HepG2 (cell line): ENCODE results near the gene GALNT9. TPM values are rescaled to one million over a fixed set of nuclear protein-coding genes. Genes with fewer than 3 reads are reported as not detected.

Experiments used
- ATAC-seq: fragments of 200-7000 bp; cut with Tn5 transposase; 3 replicates; pipeline ENCODE4 v1.9.1; 2020; ENCODE audit warnings: mild to moderate bottlenecking, moderate library complexity
- BruUV-seq: library from RNA; stranded (reverse); fragments of 400-500 nt; replicated peaks from 2 replicates; lab custom pipeline; 2021; lab: Mats Ljungman, UMichigan
- CTCF ChIA-PET: fragments of 300-600 bp; formaldehyde crosslinking; extraction: SDS; loops from one replicate; lab custom pipeline; 2021; ENCODE audit warnings: low total read pairs, inconsistent platforms, low intra/inter-chr PET ratio; lab: Yijun Ruan, JAX
- POLR2A ChIA-PET: fragments of 350-600 bp; sonication (Branson Sonifier 250); formaldehyde crosslinking; loops from one replicate; lab custom pipeline; 2020; ENCODE audit warnings: antibody characterized with exemption, inconsistent platforms; lab: Yijun Ruan, JAX
- DNase-seq: peaks from one replicate; pipeline ENCODE4 v3.0.0-alpha.2; 2015; ENCODE audit warnings: low spot score
- FAIRE-seq: peaks from 3 replicates; lab custom pipeline; 2011; peaks lifted over from hg19 to GRCh38; lab: Jason Lieb, UNC
- H2AFZ ChIP-seq: one replicate; pipeline ENCODE4 v1.6.1; 2011; ENCODE audit warnings: low read length, inconsistent platforms
- H3K27ac ChIP-seq: fragments of 300-600 bp; 3 replicates; pipeline ENCODE4 v1.8.0; 2011; ENCODE audit warnings: mixed run types, mild to moderate bottlenecking, mixed read lengths, low read length, inconsistent platforms; ENCODE audit not compliant: insufficient read depth; ENCODE audit errors: extremely low read length
- H3K27me3 ChIP-seq, 2 experiments: fragments of 200-600 bp in 1 of 2; 2 replicates in 1 of 2; 3 replicates in 1 of 2; pipeline versions ENCODE4 v1.6.0 to v1.8.0; 2011; ENCODE audit warnings: low read length in 2 of 2, mild to moderate bottlenecking in 2 of 2, moderate library complexity in 2 of 2, inconsistent platforms in 1 of 2; ENCODE audit not compliant: insufficient read depth in 2 of 2, control insufficient read depth in 1 of 2
- H3K36me3 ChIP-seq, 2 experiments: fragments of 200-600 bp in 1 of 2; replicated peaks in 1 of 2; 2 replicates in 1 of 2; 3 replicates in 1 of 2; pipeline versions ENCODE4 v1.5.1 to v1.8.0; 2011; ENCODE audit warnings: low read length in 2 of 2, inconsistent platforms in 1 of 2; ENCODE audit not compliant: insufficient read depth in 2 of 2, control insufficient read depth in 1 of 2
- H3K4me1 ChIP-seq: 2 replicates; pipeline ENCODE4 v1.5.1; 2012; ENCODE audit warnings: low read length, inconsistent platforms; ENCODE audit not compliant: insufficient read depth
- H3K4me2 ChIP-seq: 2 replicates; pipeline ENCODE4 v1.6.0; 2011; ENCODE audit warnings: low read depth, low read length, inconsistent platforms
- H3K4me3 ChIP-seq, 3 experiments: fragments of 200-600 bp in 1 of 3; sonication (generic), shearing (Covaris generic) in 1 of 3; replicated peaks in 1 of 3; 2 replicates each; pipeline ENCODE4 v1.5.1; 2011 to 2016; ENCODE audit warnings: low read length in 3 of 3, inconsistent platforms in 2 of 3, low read depth in 2 of 3, mild to moderate bottlenecking in 2 of 3, control low read depth in 1 of 3, mixed read lengths in 1 of 3; ENCODE audit not compliant: insufficient read depth in 1 of 3
- H3K79me2 ChIP-seq: one replicate; pipeline ENCODE4 v1.6.1; 2011; ENCODE audit warnings: low read length, inconsistent platforms; ENCODE audit not compliant: insufficient read depth
- H3K9ac ChIP-seq: 2 replicates; pipeline ENCODE4 v1.6.0; 2011; ENCODE audit warnings: mild to moderate bottlenecking, low read depth, low read length, inconsistent platforms; ENCODE audit not compliant: insufficient read depth
- H3K9me3 ChIP-seq: 2 replicates; pipeline ENCODE4 v1.5.1; 2012; ENCODE audit warnings: mild to moderate bottlenecking, low read length
- H4K20me1 ChIP-seq: 2 replicates; pipeline ENCODE4 v1.6.0; 2011; ENCODE audit warnings: inconsistent platforms, mild to moderate bottlenecking, low read length, moderate library complexity; ENCODE audit not compliant: insufficient read depth
- GFI1 ChIP-seq: sonication (generic); formaldehyde crosslinking; IDR thresholded peaks from 2 replicates; pipeline ENCODE4 v1.5.0; 2020; ENCODE audit warnings: missing genetic modification reagents, mild to moderate bottlenecking, borderline replicate concordance
- GLI4 ChIP-seq: sonication (generic); formaldehyde crosslinking; IDR thresholded peaks from 2 replicates; pipeline ENCODE4 v1.5.1; 2020; ENCODE audit warnings: missing genetic modification reagents, mild to moderate bottlenecking, moderate library complexity, borderline replicate concordance
- IKZF5 ChIP-seq: IDR thresholded peaks from 2 replicates; pipeline ENCODE4 v1.6.1; 2018; ENCODE audit warnings: missing genetic modification reagents, mild to moderate bottlenecking, missing compliant biosample characterization
- IRF2 ChIP-seq: IDR thresholded peaks from 2 replicates; pipeline ENCODE4 v1.6.1; 2018; ENCODE audit warnings: missing genetic modification reagents, missing compliant biosample characterization
- KDM2A ChIP-seq: sonication (generic); formaldehyde crosslinking; IDR thresholded peaks from 2 replicates; pipeline ENCODE4 v1.4.0; 2020; ENCODE audit warnings: low read depth, missing genetic modification reagents, borderline replicate concordance
- KDM3A ChIP-seq: IDR thresholded peaks from 2 replicates; pipeline ENCODE4 v1.6.1; 2018; ENCODE audit warnings: low read depth, missing compliant biosample characterization
- KDM6A ChIP-seq: IDR thresholded peaks from 2 replicates; pipeline ENCODE4 v1.6.1; 2016; ENCODE audit warnings: low read depth
- KLF6 ChIP-seq: IDR thresholded peaks from 2 replicates; pipeline ENCODE4 v1.8.0; 2016; ENCODE audit warnings: missing biosample characterization, missing genetic modification reagents
- MATR3 ChIP-seq: sonication (generic); formaldehyde crosslinking; IDR thresholded peaks from 2 replicates; pipeline ENCODE4 v1.4.0; 2020; ENCODE audit warnings: missing genetic modification reagents
- MTA3 ChIP-seq: sonication (generic); formaldehyde crosslinking; IDR thresholded peaks from 2 replicates; pipeline ENCODE4 v1.4.0; 2020; ENCODE audit warnings: missing genetic modification reagents
- MXD1 ChIP-seq: sonication (generic); formaldehyde crosslinking; IDR thresholded peaks from 2 replicates; pipeline ENCODE4 v1.4.0; 2020; ENCODE audit warnings: mild to moderate bottlenecking, missing genetic modification reagents
- RFX1 ChIP-seq: fragments of 450-650 bp; IDR thresholded peaks from 2 replicates; pipeline ENCODE4 v1.6.1; 2017
- SRSF9 ChIP-seq: fragments of 200-400 bp; formaldehyde crosslinking; IDR thresholded peaks from 2 replicates; pipeline ENCODE4 v1.6.1; 2018; ENCODE audit warnings: borderline replicate concordance, mild to moderate bottlenecking, low read depth, low read length; ENCODE audit not compliant: insufficient read depth, poor library complexity, severe bottlenecking
- TFAP4 ChIP-seq: sonication (generic); IDR thresholded peaks from 2 replicates; pipeline ENCODE4 v1.6.1; 2016; ENCODE audit warnings: low read depth, borderline replicate concordance
- ZBTB1 ChIP-seq: sonication (generic); formaldehyde crosslinking; IDR thresholded peaks from 2 replicates; pipeline ENCODE4 v1.4.0; 2020; ENCODE audit warnings: missing genetic modification reagents, borderline replicate concordance
- ZNF562 ChIP-seq: sonication (generic); formaldehyde crosslinking; IDR thresholded peaks from 2 replicates; pipeline ENCODE4 v1.8.0; 2022; ENCODE audit warnings: missing genetic modification reagents, borderline replicate concordance
- ZNF615 ChIP-seq: sonication (generic); formaldehyde crosslinking; IDR thresholded peaks from 2 replicates; pipeline ENCODE4 v1.5.0; 2020; ENCODE audit warnings: mild to moderate bottlenecking, missing genetic modification reagents, borderline replicate concordance
- ZNF83 ChIP-seq: sonication (generic); formaldehyde crosslinking; IDR thresholded peaks from 2 replicates; pipeline ENCODE4 v1.4.0; 2020; ENCODE audit warnings: missing genetic modification reagents, mild to moderate bottlenecking, borderline replicate concordance
- WGBS: methylation state at CpG from one replicate; pipeline ENCODE4 v1.1.6; 2017; ENCODE audit warnings: low lambda C conversion rate; 5-methylcytosine and 5-hydroxymethylcytosine counted together
- in situ Hi-C: cut with HindIII; loops from 2 replicates; pipeline ENCODE4 v1.10.0; 2017; ENCODE audit warnings: low pct_unique_long_range_greater_than_20kb; ENCODE audit not compliant: extremely low pct_ligation_motif_present
- intact Hi-C: fragments of 100-400 bp; cut with micrococcal nuclease; formaldehyde crosslinking; loops from one replicate; pipeline ENCODE4 v1.10.0; 2022; ENCODE audit not compliant: unreplicated experiment
- polyA plus RNA-seq, 8 experiments: library from polyadenylated mRNA; depleted of rRNA in 3 of 8; stranded (reverse) in 7 of 8; unstranded in 1 of 8; fragments of >200 nt; fragmentation: Illumina TruSeq in 4 of 8; extraction: Trizol in 4 of 8; gene quantifications; 2 replicates each; pipeline versions ENCODE4 v1.2.1 to v1.2.3, GENCODE V29; 2011 to 2016; ENCODE audit warnings: low read depth in 4 of 8, missing spikeins in 1 of 8, mixed read lengths in 1 of 8; ENCODE audit not compliant: insufficient read depth in 1 of 8
- total RNA-seq, 5 experiments: library from RNA; depleted of rRNA; stranded (reverse); fragments of >200 nt; fragmentation: Illumina TruSeq; extraction: Trizol; gene quantifications; 2 replicates each; pipeline ENCODE4 v1.2.3, GENCODE V29; 2016; ENCODE audit warnings: low read depth in 1 of 5

The GALNT9 gene
- total and polyA plus RNA-seq, 2 of the 13 experiments (the other 11 are each of a cell fraction or from before 2014, with no cell fraction given): 0.04 TPM; not detected in 1

- TF ChIP-seq GFI1 (CRISPR knock-in tag) (no peak), ZNF83 (CRISPR knock-in tag) (no peak), SRSF9 (no peak), IRF2 (CRISPR knock-in tag) (no peak)
Observed at GRCh38 chr12:132270516-132270915, 58.9 kb downstream of the GALNT9 start (continued).

- CTCF ChIA-PET: no interaction called here
- intact Hi-C loops: no loop called here
- Histone ChIP-seq H3K4me1 (no peaks in the 10 kb centered on the region), H4K20me1 (0 out of 2 replicates have a peak, but pooled peaks cover 2% of the 10 kb centered on the region), H3K79me2 (no peaks in the 10 kb centered on the region), H3K27ac (no peak overlapping the region), H3K9ac (no peak overlapping the region), H3K36me3 (no peaks in the 10 kb centered on the region), H3K4me2 (no peak overlapping the region), H3K9me3 (no peaks in the 10 kb centered on the region), H2AFZ (no peak overlapping the region), H3K4me3 (no peak overlapping the region), H3K27me3 (peaks cover 26 to 96% of the 10 kb centered on the region in 2 experiments)
- 38% methylated on average over 39 of the region's 44 CpGs for WGBS
- ATAC-seq: no peak
- POLR2A ChIA-PET: no interaction called here
- TF ChIP-seq KDM3A (CRISPR knock-in tag) (no peak), ZNF615 (CRISPR knock-in tag) (no peak), KDM6A (no peak), KLF6 (CRISPR knock-in tag) (no peak), GLI4 (CRISPR knock-in tag) (no peak), MXD1 (CRISPR knock-in tag) (no peak), ZNF562 (no peak), MATR3 (CRISPR knock-in tag) (no peak), MTA3 (no peak), RFX1 (no peak), TFAP4 (no peak), IKZF5 (no peak), KDM2A (no peak), ZBTB1 (no peak)
- FAIRE-seq: no peak
- in situ Hi-C loops: no loop called here
- no peak for DNase-seq
- no TSS peak for BruUV-seq
Observed at GRCh38 chr12:132269271-132269968, 60.0 kb downstream of the GALNT9 start.
